Thoracic aorta (tissue), 2 donors: ENCODE measurements around the gene DNAH1. TPM values are rescaled to one million over a fixed set of nuclear protein-coding genes. Genes with fewer than 3 reads are reported as not detected.
"Not testable (repeated sequence)": the region's sequence is repeated elsewhere in the genome, so short reads cannot be mapped to it uniquely, and the experiment has no call there.

ENCODE experiments used
- ATAC-seq: fragments of 150-250 bp; one replicate; pipeline ENCODE4 v1.8.0; 2017; ENCODE audit warnings: low read depth; ENCODE audit not compliant: insufficient number of reproducible peaks, low FRiP score
- DNase-seq: peaks from one replicate; pipeline ENCODE4 v3.0.0-alpha.2; 2020; ENCODE audit warnings: low spot score
- H3K27ac ChIP-seq, 2 donors: fragments of 200-600 bp; sonication (generic); 1 replicate in 1 of 2; 2 replicates in 1 of 2; pipeline ENCODE4 v1.5.1; 2016; ENCODE audit warnings: mild to moderate bottlenecking in 2 of 2, moderate library complexity in 2 of 2
- H3K27me3 ChIP-seq: fragments of 200-600 bp; sonication (generic); replicated peaks from 2 replicates; pipeline ENCODE4 v1.6.0; 2016; ENCODE audit warnings: mild to moderate bottlenecking; ENCODE audit not compliant: insufficient read depth
- H3K36me3 ChIP-seq: fragments of 200-600 bp; sonication (generic); one replicate; pipeline ENCODE4 v1.5.1; 2016
- H3K4me1 ChIP-seq, 2 donors: fragments of 200-600 bp; sonication (generic); 1 replicate in 1 of 2; 2 replicates in 1 of 2; pipeline versions ENCODE4 v1.5.1 to v1.6.0; 2016; ENCODE audit warnings: low read depth in 2 of 2, mild to moderate bottlenecking in 1 of 2; ENCODE audit not compliant: control insufficient read depth in 1 of 2
- H3K4me3 ChIP-seq: fragments of 200-600 bp; sonication (generic); 2 replicates; pipeline ENCODE4 v1.5.1; 2016; ENCODE audit warnings: mild to moderate bottlenecking
- H3K9me3 ChIP-seq: fragments of 200-600 bp; sonication (generic); 2 replicates; pipeline ENCODE4 v1.5.1; 2016
- CTCF ChIP-seq: fragments of 200-600 bp; sonication (generic); IDR thresholded peaks from one replicate; pipeline ENCODE4 v1.5.1; 2019; ENCODE audit warnings: antibody characterized with exemption
- total RNA-seq, 2 donors: library from RNA; depleted of rRNA; stranded (reverse); fragments of >200 nt; gene quantifications; one replicate each; pipeline versions ENCODE4 v1.1.0 to v1.2.3, GENCODE V29; 2016

Gene DNAH1
- total RNA-seq, 2 donors from 2014 or later: 14.6 to 21.0 TPM

GRCh38 chr3:52272831-52273230 is 43.3 kb upstream of the DNAH1 start:
- Histone ChIP-seq H3K4me1 (peaks cover 37 to 77% of the 10 kb centered on the region in 2 donors), H3K4me3 (no peak overlapping the region), H3K27me3 (no peaks in the 10 kb centered on the region), H3K27ac (no peak overlapping the region), H3K9me3 (no peaks in the 10 kb centered on the region), H3K36me3 (peaks cover 19% of the 10 kb centered on the region)
- no peak for TF ChIP-seq CTCF
- no peak for ATAC-seq
- DNase-seq: no peak

- peaks cover 41 to 74% of the 10 kb centered on the region in 2 donors for H3K4me1 ChIP-seq
- H3K4me3 ChIP-seq, H3K9me3 ChIP-seq, H3K27me3 ChIP-seq, H3K36me3 ChIP-seq, ATAC-seq, H3K27ac ChIP-seq, DNase-seq: not testable (repeated sequence)
Observed at GRCh38 chr3:52274781-52275180, 41.3 kb upstream of the DNAH1 start.

- H3K27ac ChIP-seq: peak overlapping the region; percentile 87 to 95
- peaks cover 33 to 59% of the 10 kb centered on the region in 2 donors for H3K4me1 ChIP-seq
- TF ChIP-seq CTCF: no peak
Observed at GRCh38 chr3:52277071-52277964, 38.8 kb upstream of the DNAH1 start.

GRCh38 chr3:52277972-52278509 is 38.1 kb upstream of the DNAH1 start:
- peaks cover 31 to 56% of the 10 kb centered on the region in 2 donors for H3K4me1 ChIP-seq
- H3K36me3 ChIP-seq: no peaks in the 10 kb centered on the region
- peak; percentile 51 for TF ChIP-seq CTCF

More at GRCh38 chr3:52277071-52277964, 38.8 kb upstream of the DNAH1 start:
- H3K36me3 ChIP-seq: peaks cover 3% of the 10 kb centered on the region
- ATAC-seq: no peak
- no peaks in the 10 kb centered on the region for H3K27me3 ChIP-seq
- H3K4me3 ChIP-seq: peak overlapping the region; percentile 96
- DNase-seq: no peak
- H3K9me3 ChIP-seq: no peaks in the 10 kb centered on the region

GRCh38 chr3:52278510-52279069 is 37.5 kb upstream of the DNAH1 start, which contains the start of gene WDR82:
Gene WDR82, minus strand, starts transcription at chr3:52278649. Its CDS starts 288 bp downstream, at chr3:52278361.
- peak within 1 kb of the TSS; percentile 96 for H3K4me3 ChIP-seq
- peaks cover 31 to 55% of the 10 kb centered on the region in 2 donors for H3K4me1 ChIP-seq
- H3K36me3 ChIP-seq: no peaks in the 10 kb centered on the region
- H3K9me3 ChIP-seq: no peaks in the 10 kb centered on the region
- ATAC-seq (peak; percentile 92), DNase-seq (peak; percentile 89)
- H3K27me3 ChIP-seq: no peaks in the 10 kb centered on the region
- TF ChIP-seq CTCF: peak; percentile 30
- peak within 1 kb of the TSS; percentile 87 to 95 for H3K27ac ChIP-seq

More at GRCh38 chr3:52277972-52278509, 38.1 kb upstream of the DNAH1 start:
- peak; percentile 59 for ATAC-seq
- no peak for DNase-seq
- Histone ChIP-seq H3K27me3 (no peaks in the 10 kb centered on the region), H3K4me3 (peak overlapping the region; percentile 96), H3K9me3 (no peaks in the 10 kb centered on the region), H3K27ac (peak overlapping the region; percentile 87 to 95)
